ENCODE data around the gene TXNIP. TPM values are rescaled to one million over a fixed set of nuclear protein-coding genes. Genes with fewer than 3 reads are reported as not detected.

The TXNIP gene
- total RNA-seq, 2 donors from 2014 or later = 618 to 736 TPM

GRCh38 chr1:145942871-145943270, 53.5 kb downstream of the TXNIP start:
- no peak for DNase-seq (ENCODE audit: low spot score)
- H3K27ac ChIP-seq = no peak overlapping the region
- H3K36me3 ChIP-seq = no peaks in the 10 kb centered on the region
- H3K4me3 ChIP-seq = no peak overlapping the region
- no peak for TF ChIP-seq CTCF (IDR thresholded peaks at IDR 0.05)
- no peak for TF ChIP-seq POLR2AphosphoS5 (IDR thresholded peaks at IDR 0.05)
- no peak for TF ChIP-seq POLR2A (IDR thresholded peaks at IDR 0.05)
- 86% methylated on average over 6 of the region's 6 CpGs for WGBS
- no peaks in the 10 kb centered on the region for H3K9me3 ChIP-seq
- no peaks in the 10 kb centered on the region for H3K4me1 ChIP-seq (replicated peaks)
- H3K27me3 ChIP-seq (replicated peaks; ENCODE audit: insufficient read depth) = no peaks in the 10 kb centered on the region
- intact Hi-C loops (cut with DNase I) = no loop called here

Other genes starting within 250 kb of the TXNIP start
- gene RNF115, start 172.5 kb downstream of the TXNIP start, total RNA-seq = 10 to 100 TPM; 12.5 to 21.4 TPM
- gene POLR3C, start 172.4 kb downstream of the TXNIP start, total RNA-seq = 10 to 100 TPM; 22.5 to 48.0 TPM
- 1 to 10 TPM; 3.5 to 8.6 TPM for gene NUDT17, start 150.9 kb downstream of the TXNIP start, total RNA-seq
- 10 to 100 TPM; 41.7 to 48.8 TPM for gene PIAS3, start 137.5 kb downstream of the TXNIP start, total RNA-seq
- gene ANKRD35, start 110.7 kb downstream of the TXNIP start, total RNA-seq = 1 to 10 TPM; 6.6 to 7.5 TPM
- 1 to 10 TPM; 6.4 to 7.4 TPM for gene ITGA10, start 86.5 kb downstream of the TXNIP start, total RNA-seq
- gene PEX11B, start 77.9 kb downstream of the TXNIP start, total RNA-seq = 10 to 100 TPM; 35.9 to 37.7 TPM
- gene RBM8A, start 69.1 kb downstream of the TXNIP start, total RNA-seq = 100 to 1,000 TPM; 127 to 159 TPM
- 10 to 100 TPM; 30.0 to 31.8 TPM for gene LIX1L, start 38.6 kb downstream of the TXNIP start, total RNA-seq
- gene ANKRD34A, start 32.0 kb downstream of the TXNIP start, total RNA-seq = 1 to 10 TPM; 1.6 to 2.4 TPM
- gene POLR3GL, start 31.9 kb downstream of the TXNIP start, total RNA-seq = 10 to 100 TPM; 20.3 to 23.2 TPM
- gene HJV, start 25.2 kb upstream of the TXNIP start, total RNA-seq = 1 to 10 TPM in 1 of 2 donors, not detected in 1; 1.2 TPM
- gene NBPF10, start 148.2 kb upstream of the TXNIP start, total RNA-seq = 1 to 10 TPM; 1.2 to 4.1 TPM
- 100 to 1,000 TPM in 1 of 2 donors, 10 to 100 TPM in 1; 43.3 to 107 TPM for gene NOTCH2NLA, start 232.4 kb upstream of the TXNIP start, total RNA-seq

Measured in prostate gland (tissue), 2 donors.